Stimulated activated CD4-positive, alpha-beta T cell treated with anti-CD3 and anti-CD28 coated beads, Interleukin-2, amount 100 ng/mL, for 48 hours (primary cell): ENCODE measurements around the gene LCORL.
"Not testable (repeated sequence)": the region's sequence is repeated elsewhere in the genome, so short reads cannot be mapped to it uniquely, and the experiment has no call there.

Source experiments
- DNase-seq, 2 donors: peaks; one replicate each; pipeline ENCODE4 v3.0.0-alpha.2; 2020

LCORL gene

GRCh38 chr4:18014269-18014668 lies 7.3 kb downstream of the LCORL start:
- no peak for DNase-seq

GRCh38 chr4:18012807-18013462 lies 8.6 kb downstream of the LCORL start:
- no peak for DNase-seq

- no peak for DNase-seq
Measured at GRCh38 chr4:18012134-18012806, 9.3 kb downstream of the LCORL start.

- no peak for DNase-seq
Measured at GRCh38 chr4:18007625-18008024, 13.9 kb downstream of the LCORL start.

- DNase-seq = not testable (repeated sequence)
Measured at GRCh38 chr4:18006432-18006831, 15.1 kb downstream of the LCORL start.

GRCh38 chr4:17997129-17997528 lies 24.4 kb downstream of the LCORL start:
- no peak for DNase-seq

GRCh38 chr4:17995165-17995564 lies 26.4 kb downstream of the LCORL start:
- DNase-seq = no peak

DNA sequence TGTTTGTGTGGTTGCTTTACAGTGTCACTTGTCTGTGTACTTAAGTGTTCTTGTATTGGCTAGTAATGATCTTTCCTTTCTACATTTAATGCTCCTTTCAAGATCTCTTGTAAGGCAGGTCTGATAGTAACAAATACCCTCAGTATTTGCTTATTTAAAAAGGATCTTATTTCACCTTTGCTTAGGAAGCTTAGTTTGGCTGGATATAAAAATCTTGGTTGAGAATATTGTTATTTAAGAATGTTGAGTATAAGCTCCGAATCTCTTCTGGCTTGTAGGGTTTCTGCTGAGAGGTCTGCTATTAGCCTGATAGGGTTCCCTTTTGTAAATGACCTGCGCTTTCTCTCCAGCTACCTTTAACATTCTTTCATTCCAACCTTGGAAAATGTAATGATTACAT lies 35.7 kb downstream of the LCORL start:
- DNase-seq = no peak

DNA sequence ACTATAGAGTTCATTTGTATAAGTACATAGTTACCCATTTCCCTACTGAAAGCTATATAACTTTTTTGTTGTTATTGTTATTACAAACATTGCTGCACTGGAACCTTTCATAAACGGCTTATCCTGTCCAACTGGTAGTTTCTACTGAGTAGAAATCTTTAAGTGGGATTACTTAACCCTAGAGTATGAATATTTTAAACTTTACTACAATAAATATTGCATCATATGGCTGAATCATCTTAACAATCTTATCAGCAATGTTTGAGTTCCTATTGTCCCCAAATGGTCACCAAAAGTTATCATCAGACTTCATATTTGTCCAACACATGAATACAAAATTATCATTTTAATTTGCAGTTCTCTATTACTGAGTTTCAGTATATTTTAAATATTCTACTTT lies 40.5 kb downstream of the LCORL start:
- no peak for DNase-seq

DNA sequence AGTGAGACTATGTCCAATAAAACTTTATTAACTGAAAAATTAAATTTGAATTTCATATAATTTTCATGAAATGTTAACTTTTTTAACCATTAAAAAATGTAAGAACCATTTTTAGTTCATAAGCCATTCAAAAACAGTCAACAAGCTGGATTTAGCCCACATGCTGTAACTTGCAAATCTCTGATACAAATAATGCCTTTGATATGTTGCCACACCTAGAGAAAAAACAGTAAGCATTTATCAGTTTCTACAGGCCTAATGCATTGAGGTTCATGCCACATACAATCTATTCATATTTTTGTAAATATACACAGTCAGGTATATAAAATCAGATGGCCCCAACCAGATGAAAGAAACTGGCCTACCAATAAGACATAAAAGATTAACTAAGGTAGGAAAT lies 52.8 kb downstream of the LCORL start:
- DNase-seq = no peak

GRCh38 chr4:17967078-17967477 lies 54.5 kb downstream of the LCORL start:
- DNase-seq = no peak

DNA sequence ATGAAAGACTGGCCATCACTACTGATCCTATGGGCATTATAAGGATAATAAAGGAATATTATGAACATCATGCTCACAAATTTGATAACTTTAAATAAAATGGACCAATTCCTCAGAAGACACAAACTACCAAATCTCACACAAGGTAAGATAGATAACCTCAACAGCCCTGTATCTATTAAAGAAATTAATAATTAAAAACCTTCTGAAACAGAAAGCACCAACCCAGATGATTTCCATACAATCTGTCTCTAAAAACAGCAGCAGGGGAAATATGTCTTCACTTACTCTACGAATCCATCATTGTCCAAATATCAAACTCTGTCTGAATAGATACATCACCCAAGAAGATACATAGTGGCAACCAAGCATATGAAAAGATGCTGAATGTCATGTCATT lies 55.2 kb downstream of the LCORL start:
- no peak for DNase-seq

DNA sequence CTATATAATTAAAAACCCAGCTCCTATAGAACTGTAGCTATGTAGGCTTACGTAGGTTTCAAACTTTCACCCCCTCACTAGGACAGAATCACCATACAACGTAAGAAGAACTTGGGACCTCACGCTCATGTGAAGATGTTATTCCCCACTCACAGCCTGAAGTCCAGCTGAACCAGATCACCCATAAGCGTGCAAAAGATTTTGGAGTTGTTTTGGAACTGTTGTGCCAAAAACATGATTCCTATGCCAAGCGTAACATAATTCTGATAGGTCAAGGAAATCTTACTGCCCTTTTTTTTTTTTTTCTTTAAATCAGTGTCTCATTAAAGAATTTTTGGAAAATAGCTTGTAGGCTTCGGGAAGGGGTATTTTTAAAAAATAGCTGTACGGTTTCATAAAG lies 57.0 kb downstream of the LCORL start:
- no peak for DNase-seq

- no peak for DNase-seq
Measured at GRCh38 chr4:17962171-17962570, 59.4 kb downstream of the LCORL start.

DNA sequence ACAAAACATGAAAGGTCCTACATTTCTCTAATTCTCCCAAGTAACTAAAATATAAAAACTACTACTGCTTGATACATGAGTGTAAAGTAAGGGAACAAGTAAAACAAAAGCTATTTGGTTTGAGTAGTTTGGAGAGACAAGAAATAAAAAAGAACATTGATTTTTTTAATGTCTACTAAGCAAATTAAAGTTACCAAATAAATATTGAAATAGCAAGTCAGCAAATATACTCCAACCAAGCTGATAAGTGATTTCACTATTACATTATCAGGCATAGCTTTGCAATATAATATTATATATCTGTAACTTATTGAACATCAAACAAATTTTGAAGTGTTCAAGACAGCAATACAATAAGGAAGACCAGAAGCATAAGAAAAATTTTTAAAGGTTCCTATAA lies 60.3 kb downstream of the LCORL start:
- DNase-seq = no peak

DNA sequence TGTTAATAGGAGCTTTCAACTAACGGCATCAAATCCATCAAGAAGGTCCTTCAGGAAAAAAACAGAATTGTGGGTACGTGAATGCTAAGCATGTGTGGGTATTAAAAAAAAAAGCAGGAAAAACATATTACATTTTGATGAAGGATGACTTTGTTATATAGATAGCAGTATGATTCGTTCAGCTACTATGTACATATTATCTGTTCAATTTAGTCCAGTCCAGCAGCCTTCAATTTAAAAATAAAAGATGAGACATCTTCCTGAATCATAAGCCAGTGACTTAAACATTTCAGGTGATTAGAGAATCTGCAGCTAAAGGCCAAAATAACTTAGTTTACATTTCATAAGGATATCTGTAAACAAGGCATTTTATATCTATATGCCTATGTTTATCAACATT lies 63.4 kb downstream of the LCORL start:
- no peak for DNase-seq

DNA sequence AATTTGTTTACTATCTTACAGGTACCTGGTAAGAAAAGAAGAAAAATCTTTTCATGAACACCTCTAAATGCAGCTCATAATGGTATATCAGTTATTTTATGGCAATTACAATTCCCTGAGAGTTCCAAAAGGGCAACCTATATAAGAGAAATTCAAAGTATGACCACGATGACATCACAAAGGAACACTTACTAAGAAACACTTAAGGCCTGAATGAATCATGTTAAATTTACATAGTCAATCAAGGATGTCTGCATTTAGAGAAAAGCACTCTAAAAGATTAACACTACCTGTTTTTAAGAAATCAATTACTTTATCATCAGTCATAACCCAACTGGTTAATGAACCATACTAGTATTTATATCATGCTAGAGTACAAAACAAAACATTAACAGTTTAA lies 63.9 kb downstream of the LCORL start:
- DNase-seq = no peak

GRCh38 chr4:17956245-17956644 lies 65.3 kb downstream of the LCORL start:
- DNase-seq = no peak

DNA sequence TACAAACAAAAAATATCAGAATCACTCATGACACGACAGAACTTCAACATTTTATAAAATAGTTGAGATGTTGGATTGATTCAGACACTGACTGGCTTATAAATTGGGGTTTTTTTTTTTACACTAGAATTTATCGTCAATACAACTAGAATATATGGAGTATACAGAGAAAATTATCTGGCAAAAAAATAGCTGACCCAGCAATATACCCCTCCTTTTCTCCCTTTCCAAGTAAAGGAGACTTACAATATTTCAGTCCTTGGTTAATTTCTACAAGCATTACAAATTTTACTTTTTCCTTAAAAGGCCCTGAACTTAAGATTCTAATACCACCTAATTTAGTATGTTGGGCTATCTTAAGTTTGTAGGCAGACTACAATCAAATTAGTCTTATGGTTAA lies 76.3 kb downstream of the LCORL start:
- no peak for DNase-seq

DNA sequence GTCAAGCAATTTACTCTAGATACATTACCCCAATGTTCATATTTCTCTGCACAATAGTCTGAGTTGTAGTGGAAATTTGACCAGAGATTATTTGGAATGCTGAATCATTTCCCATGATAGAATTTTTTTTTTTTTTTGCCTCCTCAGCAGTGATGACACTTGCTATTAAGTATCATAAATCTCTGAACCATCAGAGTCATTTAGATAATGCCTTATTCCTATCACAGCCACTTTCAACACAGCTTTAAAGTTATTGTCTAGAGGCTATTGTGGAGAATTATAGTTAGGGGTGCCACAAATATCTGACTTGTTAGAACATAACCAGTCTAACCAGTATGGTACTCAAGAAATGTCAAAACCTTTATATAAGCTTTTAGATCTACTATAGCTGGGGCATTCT lies 79.8 kb downstream of the LCORL start:
- DNase-seq = no peak

DNA sequence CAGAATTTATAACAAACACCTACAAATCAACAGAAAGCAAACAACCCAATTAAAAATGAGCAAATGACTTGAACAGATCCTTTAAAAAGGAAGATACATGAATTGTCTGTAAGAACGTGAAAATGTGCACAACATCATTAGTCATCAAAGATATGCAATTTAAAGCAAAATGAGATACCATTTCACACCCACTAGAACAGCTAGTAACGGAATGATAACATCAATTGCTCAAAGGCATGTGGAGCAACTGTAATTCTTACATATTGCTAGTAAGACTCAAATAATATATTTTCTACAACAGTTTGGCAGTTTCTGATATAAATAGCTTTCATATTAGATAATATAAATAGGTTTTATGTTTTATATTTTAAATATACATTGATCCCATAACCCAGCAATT lies 82.5 kb downstream of the LCORL start:
- DNase-seq = no peak

GRCh38 chr4:17934286-17934685 lies 87.3 kb downstream of the LCORL start:
- DNase-seq = no peak

DNA sequence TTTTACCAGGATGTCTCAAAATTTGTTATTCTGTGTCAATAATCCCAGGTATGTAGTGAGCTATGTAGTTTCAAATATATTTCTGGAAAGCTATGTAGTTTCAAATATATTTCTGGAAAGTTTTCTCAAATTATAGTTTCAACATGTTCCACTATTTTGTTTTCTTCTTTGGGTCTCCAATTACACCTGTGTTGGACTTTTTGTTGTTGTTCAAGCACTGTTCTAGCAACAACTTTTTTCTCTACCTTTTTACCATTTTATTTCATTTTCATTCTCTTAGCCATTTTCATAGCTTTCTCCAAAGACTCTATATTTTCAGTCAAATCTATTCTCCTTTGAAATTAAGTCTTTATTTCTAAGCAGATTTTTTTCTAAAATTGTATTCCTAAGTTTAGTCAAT lies 88.4 kb downstream of the LCORL start:
- no peak for DNase-seq

GRCh38 chr4:17932041-17932440 lies 89.5 kb downstream of the LCORL start:
- no peak for DNase-seq

DNA sequence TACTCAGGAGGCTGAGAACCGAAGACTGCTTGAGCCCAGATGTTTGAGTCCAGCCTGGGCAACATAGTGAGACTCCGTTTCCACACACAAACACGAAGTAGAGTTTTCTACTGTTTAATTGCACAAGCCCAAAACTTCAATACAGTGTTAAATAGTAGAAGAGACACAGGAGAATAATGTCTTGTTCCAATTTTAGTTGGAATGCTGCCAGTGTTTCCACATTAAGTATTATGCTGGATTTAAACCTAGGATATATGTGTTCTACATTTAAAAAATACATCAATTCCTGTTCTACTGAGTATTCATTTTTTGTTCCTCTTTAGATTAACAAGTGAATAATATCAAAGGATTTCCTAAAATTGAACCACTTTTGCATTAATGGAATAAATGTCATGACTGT lies 91.3 kb downstream of the LCORL start:
- no peak for DNase-seq
